Brain pericyte (primary cell): ENCODE results near the gene RMDN3.
A peak's percentile ranks its signal among the peaks of the same experiment; 100 is the strongest.

Source experiments
- DNase-seq: peaks from one replicate; pipeline ENCODE4 v3.0.0-alpha.2; 2012; ENCODE audit warnings: low read depth, low spot score

Gene RMDN3

GRCh38 chr15:40754883-40755811, at the start of gene RMDN3:
Gene RMDN3 (minus strand): TSS chr15:40755254. CDS start chr15:40754783, 471 bp downstream.
- DNase-seq, result peak; percentile 69

GRCh38 chr15:40803688-40804087, 48.6 kb upstream of the RMDN3 start:
- no peak for DNase-seq

- no peak for DNase-seq
Observed at GRCh38 chr15:40803076-40803475, 48.0 kb upstream of the RMDN3 start.

- no peak for DNase-seq
Observed at GRCh38 chr15:40799523-40799922, 44.5 kb upstream of the RMDN3 start.

- no peak for DNase-seq
Observed at GRCh38 chr15:40796512-40796911, 41.5 kb upstream of the RMDN3 start.

- no peak for DNase-seq
Observed at GRCh38 chr15:40796041-40796440, 41.0 kb upstream of the RMDN3 start.

GRCh38 chr15:40793216-40793989, 38.3 kb upstream of the RMDN3 start:
- DNase-seq, result peak; percentile 78

GRCh38 chr15:40792394-40792793, 37.3 kb upstream of the RMDN3 start:
- DNase-seq, result no peak

GRCh38 chr15:40790718-40791117, 35.7 kb upstream of the RMDN3 start:
- no peak for DNase-seq

GRCh38 chr15:40789999-40790398, 34.9 kb upstream of the RMDN3 start:
- DNase-seq, result no peak

GRCh38 chr15:40789119-40789518, 34.1 kb upstream of the RMDN3 start:
- no peak for DNase-seq

GRCh38 chr15:40787991-40788390, 32.9 kb upstream of the RMDN3 start:
- DNase-seq, result no peak

- no peak for DNase-seq
Observed at GRCh38 chr15:40787344-40787841, 32.3 kb upstream of the RMDN3 start.

- no peak for DNase-seq
Observed at GRCh38 chr15:40785814-40786213, 30.8 kb upstream of the RMDN3 start.

- DNase-seq, result no peak
Observed at GRCh38 chr15:40785164-40785563, 30.1 kb upstream of the RMDN3 start.

- DNase-seq, result no peak
Observed at GRCh38 chr15:40782609-40783227, 27.7 kb upstream of the RMDN3 start.

GRCh38 chr15:40776537-40777141, 21.6 kb upstream of the RMDN3 start:
- no peak for DNase-seq

- no peak for DNase-seq
Observed at GRCh38 chr15:40775740-40776536, 20.9 kb upstream of the RMDN3 start.

GRCh38 chr15:40775007-40775406, 20.0 kb upstream of the RMDN3 start:
- DNase-seq, result no peak

GRCh38 chr15:40773902-40774301, 18.8 kb upstream of the RMDN3 start:
- no peak for DNase-seq

- DNase-seq, result no peak
Observed at GRCh38 chr15:40773496-40773895, 18.4 kb upstream of the RMDN3 start.
